Pancreas (tissue), 10 donors: Measurements from ENCODE around the gene BCAS4. TPM values are rescaled to one million over a fixed set of nuclear protein-coding genes. Genes with fewer than 3 reads are reported as not detected.
A peak's percentile ranks its signal among the peaks of the same experiment; 100 is the strongest.

Experiments
- ATAC-seq, 4 donors: fragments of 200-7000 bp; cut with Tn5 transposase; one replicate each; pipeline versions ENCODE4 v1.8.0 to v1.9.1; 2020; ENCODE audit warnings: mild to moderate bottlenecking in 4 of 4, moderate library complexity in 4 of 4
- DNase-seq, 6 donors: peaks; one replicate each; pipeline ENCODE4 v3.0.0-alpha.2; 2020
- FAIRE-seq: peaks from 2 replicates; lab custom pipeline; 2012; peaks lifted over from hg19 to GRCh38; lab: Jason Lieb, UNC
- H3K27ac ChIP-seq, 4 donors: fragments of 200-600 bp; sonication (generic); 1 replicate in 3 of 4; 2 replicates in 1 of 4; pipeline versions ENCODE4 v1.5.0 to v1.8.0; 2020
- H3K27me3 ChIP-seq, 4 donors: fragments of 200-600 bp; one replicate each; pipeline ENCODE4 v1.8.0; 2021
- H3K36me3 ChIP-seq, 3 donors: fragments of 200-600 bp; sonication (generic) in 1 of 3; one replicate each; pipeline versions ENCODE4 v1.5.0 to v1.8.0; 2020 to 2021
- H3K4me1 ChIP-seq, 3 donors: fragments of 200-600 bp; one replicate each; pipeline ENCODE4 v1.8.0; 2021
- H3K4me3 ChIP-seq, 4 donors: fragments of 200-600 bp; sonication (generic) in 2 of 4; one replicate each; pipeline versions ENCODE4 v1.5.0 to v1.8.0; 2020 to 2021
- H3K9me3 ChIP-seq, 4 donors: fragments of 200-600 bp; one replicate each; pipeline ENCODE4 v1.8.0; 2021
- WGBS, 2 donors: extraction: QIAGEN DNeasy Blood & Tissue Kit; methylation state at CpG; one replicate each; pipeline ENCODE4 v1.1.7; 2013; 5-methylcytosine and 5-hydroxymethylcytosine counted together
- intact Hi-C, 3 donors: fragments of 100-400 bp; cut with DNase I; formaldehyde crosslinking; loops; one replicate each; pipeline versions ENCODE4 v1.11.1 to v1.14.2; 2022
- polyA plus RNA-seq, 2 donors: library from polyadenylated mRNA; stranded (reverse); fragments of 200-250 nt; gene quantifications; one replicate each; pipeline ENCODE4 v1.2.3, GENCODE V29; 2013
- total RNA-seq, 6 donors: library from RNA; stranded (reverse); fragmentation: NEBNext Ultra II Directional in 4 of 6; extraction: Animal tissue kit (Norgen Biotek cat#: 25700) in 4 of 6; gene quantifications; one replicate each; pipeline versions ENCODE4 v1.2.1 to v1.2.4, GENCODE V29; 2021 to 2023
- TF ChIP-seq, protein P1 (sequence below), 4 donors: fragments of 200-600 bp; sonication (generic) in 3 of 4; IDR thresholded peaks; one replicate each; pipeline versions ENCODE4 v1.5.0 to v1.8.0; 2021; ENCODE audit warnings: antibody characterized with exemption in 4 of 4
- donor health status: healthy with polysubstance abuse.
- donor health status: DM: no; HTN: no; CAD: no; lungs with moderate emphysema.
- donor health status: DM: no; HTN: no; CAD: no.
- donor health status: control.
- donor health status: control.
- donor health status: Bipolar disorder and iron deficiency.
- donor health status: DM: yes; HTN: yes; CAD: no.
- donor health status: DM: no; HTN: no; CAD: no.
- donor health status: DM: no; HTN: no; CAD: no.
- donor health status: DM: yes; HTN: yes; CAD: no.

Gene BCAS4
- total and polyA plus RNA-seq, 8 donors = 0.85 to 4.8 (median 1.9) TPM

DNA sequence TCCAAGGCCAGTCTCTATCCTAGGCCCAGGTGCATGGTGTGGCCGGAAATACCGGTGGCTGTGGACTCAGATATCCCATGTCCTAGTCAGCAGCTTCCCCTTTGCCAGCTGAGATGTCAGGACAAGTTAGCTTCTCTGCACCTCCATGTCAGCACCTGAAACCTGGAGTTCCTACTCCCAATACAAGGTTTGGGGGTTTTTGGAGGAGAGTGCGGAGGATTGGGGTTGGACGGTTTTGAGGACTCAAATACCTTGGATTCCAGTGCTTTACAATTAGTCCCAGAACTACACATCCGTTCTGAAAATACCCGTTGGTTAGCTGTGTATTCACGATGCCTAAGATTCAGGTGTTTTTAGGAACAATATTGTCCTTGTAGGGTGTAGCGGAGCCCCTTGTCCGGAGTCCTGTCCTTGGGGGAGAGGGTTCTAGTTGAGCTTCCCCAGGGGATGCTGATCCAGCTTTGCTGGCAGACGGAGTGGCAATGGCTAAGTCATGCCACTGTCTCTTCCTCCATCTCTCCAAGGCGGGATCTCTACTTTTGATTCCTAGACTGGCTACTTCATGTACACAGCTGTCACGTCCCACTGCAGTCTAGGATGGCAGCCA is 91.4 kb downstream of the BCAS4 start:
- no peak for FAIRE-seq

DNA sequence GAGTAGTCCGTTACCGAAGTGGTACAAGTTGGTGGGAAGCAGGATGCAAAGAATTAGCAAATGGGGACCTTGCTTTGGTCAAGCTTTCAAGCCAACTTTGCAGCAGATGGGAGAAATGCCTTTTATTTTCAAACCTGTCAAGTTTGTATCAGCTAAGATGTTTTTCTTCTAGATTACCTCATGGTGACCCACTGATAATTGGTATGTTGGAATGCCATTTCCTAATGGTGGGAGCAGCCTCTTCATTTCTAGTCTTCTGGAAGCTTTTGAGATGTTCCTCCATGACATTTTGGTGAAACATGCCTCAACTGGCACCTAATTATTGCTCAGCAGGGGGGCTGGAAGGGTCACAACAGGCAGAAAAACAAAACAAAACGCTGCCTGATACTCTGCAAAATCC is 92.7 kb downstream of the BCAS4 start:
- 95 to 96% methylated on average over 3 of the region's 3 CpGs for WGBS, 2 donors
- DNase-seq = no peak
- intact Hi-C loops = no loop called here
- Histone ChIP-seq H3K4me3 (no peak overlapping the region), H3K9me3 (no peaks in the 10 kb centered on the region), H3K27ac (no peak overlapping the region), H3K36me3 (peaks cover 0 to 19% (median 6%) of the 10 kb centered on the region in 3 donors), H3K4me1 (no peaks in the 10 kb centered on the region), H3K27me3 (no peaks in the 10 kb centered on the region)
- ATAC-seq = no peak
- no peak for FAIRE-seq
- TF ChIP-seq, protein P1, sequence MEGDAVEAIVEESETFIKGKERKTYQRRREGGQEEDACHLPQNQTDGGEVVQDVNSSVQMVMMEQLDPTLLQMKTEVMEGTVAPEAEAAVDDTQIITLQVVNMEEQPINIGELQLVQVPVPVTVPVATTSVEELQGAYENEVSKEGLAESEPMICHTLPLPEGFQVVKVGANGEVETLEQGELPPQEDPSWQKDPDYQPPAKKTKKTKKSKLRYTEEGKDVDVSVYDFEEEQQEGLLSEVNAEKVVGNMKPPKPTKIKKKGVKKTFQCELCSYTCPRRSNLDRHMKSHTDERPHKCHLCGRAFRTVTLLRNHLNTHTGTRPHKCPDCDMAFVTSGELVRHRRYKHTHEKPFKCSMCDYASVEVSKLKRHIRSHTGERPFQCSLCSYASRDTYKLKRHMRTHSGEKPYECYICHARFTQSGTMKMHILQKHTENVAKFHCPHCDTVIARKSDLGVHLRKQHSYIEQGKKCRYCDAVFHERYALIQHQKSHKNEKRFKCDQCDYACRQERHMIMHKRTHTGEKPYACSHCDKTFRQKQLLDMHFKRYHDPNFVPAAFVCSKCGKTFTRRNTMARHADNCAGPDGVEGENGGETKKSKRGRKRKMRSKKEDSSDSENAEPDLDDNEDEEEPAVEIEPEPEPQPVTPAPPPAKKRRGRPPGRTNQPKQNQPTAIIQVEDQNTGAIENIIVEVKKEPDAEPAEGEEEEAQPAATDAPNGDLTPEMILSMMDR (IDR thresholded peaks at IDR 0.05) = no peak

More for the DNA sequence above, 91.4 kb downstream of the BCAS4 start:
- intact Hi-C loops = no loop called here
- TF ChIP-seq, protein P1 (IDR thresholded peaks at IDR 0.05) = no peak
- Histone ChIP-seq H3K4me3 (no peak overlapping the region), H3K4me1 (no peaks in the 10 kb centered on the region), H3K9me3 (no peaks in the 10 kb centered on the region), H3K27ac (no peak overlapping the region), H3K36me3 (peaks cover 0 to 10% (median 4%) of the 10 kb centered on the region in 3 donors), H3K27me3 (no peaks in the 10 kb centered on the region)
- DNase-seq (no peak), ATAC-seq (peak in 1 of 4 donors; percentile 12)
- 88 to 89% methylated on average over 12 of the region's 12 CpGs for WGBS, 2 donors

DNA sequence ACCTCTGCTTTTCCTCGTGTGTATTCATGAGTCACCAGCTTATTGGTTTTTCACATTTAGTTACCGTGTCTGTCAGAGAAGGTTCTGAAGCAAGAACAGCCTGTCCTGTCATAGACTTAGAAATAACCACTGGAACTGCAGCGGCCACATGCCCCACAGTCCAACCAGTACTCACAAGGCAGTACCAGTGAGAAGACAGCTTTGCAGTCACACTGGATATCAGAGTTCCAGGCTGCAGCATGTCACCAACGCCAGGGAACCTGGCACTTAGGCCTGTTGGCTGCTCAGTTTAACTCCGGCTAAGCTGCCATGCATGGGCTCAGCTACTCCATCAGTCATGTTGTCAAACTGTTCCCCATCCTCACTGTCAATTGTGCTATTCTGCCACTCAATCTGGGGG is 96.3 kb downstream of the BCAS4 start:
- Histone ChIP-seq H3K4me1 (peaks cover 5 to 10% (median 8%) of the 10 kb centered on the region in 3 donors), H3K9me3 (no peaks in the 10 kb centered on the region), H3K27me3 (no peaks in the 10 kb centered on the region), H3K36me3 (peaks cover 6 to 37% (median 20%) of the 10 kb centered on the region in 3 donors), H3K27ac (no peak overlapping the region), H3K4me3 (no peak overlapping the region)
- DNase-seq = no peak
- ATAC-seq = peak in 1 of 4 donors; percentile 33
- WGBS, 2 donors = 81 to 82% methylated on average over 5 of the region's 5 CpGs
- FAIRE-seq = no peak
- TF ChIP-seq, protein P1 (IDR thresholded peaks at IDR 0.05) = no peak
- intact Hi-C loops = no loop called here

DNA sequence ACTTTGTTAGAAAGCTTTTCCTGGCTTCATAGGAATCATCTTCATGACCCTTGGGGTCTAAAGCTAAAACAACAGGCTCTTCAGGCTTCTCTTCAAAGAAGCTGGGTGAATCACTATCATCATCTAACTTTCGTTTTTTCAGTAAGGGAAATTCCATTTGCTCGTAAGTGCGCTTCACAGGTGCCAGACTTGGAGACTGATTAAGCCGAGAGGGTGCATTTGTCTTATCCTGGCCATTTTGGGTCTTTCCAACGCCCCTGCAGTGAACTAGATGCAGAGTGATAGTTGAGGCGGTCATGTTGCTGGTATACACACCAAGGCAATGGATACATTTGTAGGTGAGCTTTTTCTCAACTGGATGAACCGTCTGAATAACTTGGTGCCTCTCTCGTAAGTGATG is 97.5 kb downstream of the BCAS4 start:
- ATAC-seq (no peak), FAIRE-seq (no peak), DNase-seq (no peak)
- Histone ChIP-seq H3K4me3 (no peak overlapping the region), H3K36me3 (peaks cover 6 to 37% (median 20%) of the 10 kb centered on the region in 3 donors), H3K4me1 (peaks cover 5 to 10% (median 8%) of the 10 kb centered on the region in 3 donors), H3K27me3 (no peaks in the 10 kb centered on the region), H3K9me3 (no peaks in the 10 kb centered on the region), H3K27ac (no peak overlapping the region)
- WGBS, 2 donors = 94 to 97% methylated on average over 8 of the region's 8 CpGs
- intact Hi-C loops = no loop called here
- TF ChIP-seq, protein P1 (IDR thresholded peaks at IDR 0.05) = no peak

DNA sequence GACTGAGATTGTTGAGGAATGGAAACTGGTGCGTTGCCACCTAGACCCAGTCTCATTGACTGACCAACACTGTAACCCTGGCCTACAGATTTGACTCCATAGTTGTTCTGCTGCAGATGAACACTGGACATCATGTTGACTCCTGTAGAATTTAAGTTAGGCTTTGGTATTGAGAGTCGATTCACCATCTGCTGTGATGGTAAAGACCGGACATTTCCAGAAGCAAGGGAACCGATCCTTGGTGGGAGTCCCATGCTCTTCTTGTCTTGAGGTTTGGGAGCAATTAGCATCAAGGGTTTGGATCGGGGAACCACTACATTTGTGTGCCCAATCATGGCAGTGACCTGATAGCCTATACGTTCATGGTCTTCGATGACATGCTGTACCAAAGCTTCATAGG is 98.8 kb downstream of the BCAS4 start:
- intact Hi-C loops = no loop called here
- TF ChIP-seq, protein P1 (IDR thresholded peaks at IDR 0.05) = no peak
- Histone ChIP-seq H3K27me3 (no peaks in the 10 kb centered on the region), H3K36me3 (peaks cover 6 to 41% (median 20%) of the 10 kb centered on the region in 3 donors), H3K4me1 (peaks cover 5 to 10% (median 8%) of the 10 kb centered on the region in 3 donors), H3K9me3 (no peaks in the 10 kb centered on the region), H3K27ac (no peak overlapping the region), H3K4me3 (no peak overlapping the region)
- 95 to 98% methylated on average over 7 of the region's 7 CpGs for WGBS, 2 donors
- ATAC-seq (no peak), FAIRE-seq (no peak), DNase-seq (no peak)
